NT2/D1 (cell line): ENCODE results near the gene SPINDOC.

Source experiments
- SUZ12 ChIP-seq: IDR thresholded peaks from 2 replicates; pipeline ENCODE4 v1.6.1; 2011; ENCODE audit not compliant: insufficient read length, insufficient read depth; ENCODE audit errors: extremely low read depth
- YY1 ChIP-seq: IDR thresholded peaks from 2 replicates; pipeline ENCODE4 v1.6.1; 2011; ENCODE audit not compliant: insufficient read length, insufficient read depth
- ZNF274 ChIP-seq: IDR thresholded peaks from 2 replicates; pipeline ENCODE4 v1.6.1; 2011; ENCODE audit warnings: mild to moderate bottlenecking, low read depth, low read length

DNA sequence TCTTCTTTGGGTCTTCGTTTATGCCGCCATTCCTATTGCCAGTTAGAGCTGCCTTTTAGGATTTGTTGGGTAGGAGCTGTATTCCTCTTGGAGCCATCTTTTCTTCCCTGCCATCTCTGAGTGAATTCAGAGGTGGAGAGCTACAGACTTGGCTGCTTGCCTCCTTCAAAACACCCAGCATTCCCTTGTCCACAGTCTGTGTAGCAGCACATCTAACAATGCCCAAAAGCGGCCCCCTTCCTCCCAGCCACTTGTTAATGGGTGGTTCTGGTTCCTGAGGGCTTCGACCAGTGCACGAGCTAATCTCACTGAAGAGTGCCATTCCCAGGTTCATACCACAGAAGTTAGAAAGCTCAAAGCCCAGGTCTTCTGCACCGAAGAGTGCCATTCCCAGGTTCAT, 63.4 kb downstream of the SPINDOC start:
- TF ChIP-seq ZNF274 (no peak), SUZ12 (no peak), YY1 (no peak)
